DMS53 treated with DMSO at 0.1 percent for 48 hours (cell line): Measurements from ENCODE around the gene GRWD1.

Source experiments
- DNase-seq: peaks from one replicate; lab custom pipeline; 2025; ENCODE audit not compliant: unreplicated experiment; lab: John Stamatoyannopoulos, UW

The GRWD1 gene

GRCh38 chr19:48455908-48456562, 10.3 kb downstream of the GRWD1 start:
- DNase-seq: no peak

- no peak for DNase-seq
Observed at GRCh38 chr19:48456864-48457263, 11.1 kb downstream of the GRWD1 start.

GRCh38 chr19:48458016-48458415, 12.2 kb downstream of the GRWD1 start:
- DNase-seq: no peak

GRCh38 chr19:48461651-48461981, 15.8 kb downstream of the GRWD1 start:
- no peak for DNase-seq

- DNase-seq: no peak
Observed at GRCh38 chr19:48461982-48462655, 16.3 kb downstream of the GRWD1 start.

GRCh38 chr19:48465215-48465614, 19.4 kb downstream of the GRWD1 start:
- no peak for DNase-seq

- no peak for DNase-seq
Observed at GRCh38 chr19:48466561-48467325, 21.0 kb downstream of the GRWD1 start.

- DNase-seq: peak; percentile 100
Observed at GRCh38 chr19:48468772-48469288, 23.0 kb downstream of the GRWD1 start.

GRCh38 chr19:48469289-48469881, 23.6 kb downstream of the GRWD1 start, which contains the start of gene CYTH2:
CYTH2 (plus strand) TSS chr19:48469369; CDS start chr19:48469508, 139 bp downstream.
- peak; percentile 33 for DNase-seq

- DNase-seq: no peak
Observed at GRCh38 chr19:48469934-48470680, 24.3 kb downstream of the GRWD1 start.

- DNase-seq: no peak
Observed at GRCh38 chr19:48470856-48471255, 25.1 kb downstream of the GRWD1 start.

- DNase-seq: no peak
Observed at GRCh38 chr19:48471836-48472235, 26.1 kb downstream of the GRWD1 start.

- DNase-seq: no peak
Observed at GRCh38 chr19:48473161-48473966, 27.6 kb downstream of the GRWD1 start.

GRCh38 chr19:48474084-48474592, 28.4 kb downstream of the GRWD1 start:
- no peak for DNase-seq

GRCh38 chr19:48475369-48476068, 29.7 kb downstream of the GRWD1 start:
- no peak for DNase-seq

GRCh38 chr19:48476176-48476575, 30.4 kb downstream of the GRWD1 start:
- DNase-seq: no peak

GRCh38 chr19:48477067-48477685, 31.4 kb downstream of the GRWD1 start:
- no peak for DNase-seq

- no peak for DNase-seq
Observed at GRCh38 chr19:48477698-48478338, 32.0 kb downstream of the GRWD1 start.
